K562 (cell line): ENCODE measurements around the gene NUFIP2. TPM values are rescaled to one million over a fixed set of nuclear protein-coding genes. Genes with fewer than 3 reads are reported as not detected.

Source experiments
- CBX2 ChIP-seq: fragments of 200-600 bp; sonication (generic); IDR thresholded peaks from one replicate; pipeline ENCODE4 v1.6.1; 2012; ENCODE audit warnings: mild to moderate bottlenecking, low read length, inconsistent platforms; ENCODE audit not compliant: insufficient read depth, poor library complexity, severe bottlenecking
- ETS2 ChIP-seq: IDR thresholded peaks from 2 replicates; pipeline ENCODE4 v1.6.1; 2016; ENCODE audit warnings: borderline replicate concordance, missing genetic modification characterization, mild to moderate bottlenecking, moderate library complexity, missing compliant biosample characterization; ENCODE audit not compliant: poor library complexity, severe bottlenecking
- ETV6 ChIP-seq, 3 experiments: fragments of 150-350 bp in 1 of 3; sonication (generic) in 1 of 3; formaldehyde crosslinking in 1 of 3; IDR thresholded peaks; 2 replicates each; pipeline versions ENCODE4 v1.6.1 to v1.8.0; 2014 to 2022; ENCODE audit warnings: borderline replicate concordance in 2 of 3, low read depth in 2 of 3, antibody characterized with exemption in 1 of 3, low read length in 1 of 3, mild to moderate bottlenecking in 1 of 3, missing genetic modification reagents in 1 of 3
- GATAD2A ChIP-seq: fragments of 450-650 bp; IDR thresholded peaks from 2 replicates; pipeline ENCODE4 v1.6.1; 2017
- PATZ1 ChIP-seq: fragments of 250-450 bp; sonication (Bioruptor Pico); IDR thresholded peaks from 2 replicates; pipeline ENCODE4 v1.5.0; 2020; ENCODE audit warnings: mild to moderate bottlenecking, borderline replicate concordance
- SP1 ChIP-seq: sonication (generic); formaldehyde crosslinking; IDR thresholded peaks from 2 replicates; pipeline ENCODE4 v1.8.1; 2022; ENCODE audit warnings: mild to moderate bottlenecking, missing genetic modification reagents
- ZBTB33 ChIP-seq: sonication (generic); formaldehyde crosslinking; IDR thresholded peaks from 2 replicates; pipeline ENCODE4 v1.8.1; 2023; ENCODE audit warnings: mild to moderate bottlenecking, missing genetic modification reagents
- ZNF609 ChIP-seq: sonication (generic); formaldehyde crosslinking; IDR thresholded peaks from 2 replicates; pipeline ENCODE4 v1.8.1; 2023; ENCODE audit warnings: missing genetic modification reagents, mild to moderate bottlenecking, borderline replicate concordance
- polyA plus RNA-seq, 8 experiments: library from polyadenylated mRNA; depleted of rRNA in 4 of 8; stranded (reverse) in 5 of 8; unstranded in 3 of 8; fragments of >200 nt; fragmentation: Nextera tagmentation in 2 of 8; fragmentation: Illumina TruSeq in 1 of 8; extraction: Ambion mirVana in 2 of 8; extraction: Trizol in 1 of 8; gene quantifications; 2 replicates each; pipeline versions ENCODE4 v1.2.1 to v1.2.3, GENCODE V29; 2011 to 2014; ENCODE audit warnings: inconsistent platforms in 1 of 8, missing spikeins in 1 of 8
- total RNA-seq, 7 experiments: library from RNA; depleted of rRNA in 6 of 7; stranded (reverse); fragments of >200 nt in 6 of 7; fragmentation: Illumina TruSeq in 2 of 7; extraction: Trizol in 2 of 7; gene quantifications; 2 replicates each; pipeline versions ENCODE4 v1.2.1 to v1.2.3, GENCODE V29; 2011 to 2021; ENCODE audit warnings: low replicate concordance in 1 of 7
- TF ChIP-seq, protein P1 (sequence below): conservative IDR thresholded peaks from 2 replicates; pipeline ENCODE4 v1.6.1; 2011; ENCODE audit warnings: low read depth, mild to moderate bottlenecking, low read length; ENCODE audit not compliant: control insufficient read depth
- TF ChIP-seq, protein P2 (sequence below): fragments of 200-800 bp; sonication (Bioruptor generic); IDR thresholded peaks from 2 replicates; pipeline ENCODE4 v1.6.1; 2017; ENCODE audit warnings: missing genetic modification characterization, missing compliant biosample characterization

NUFIP2 gene
- total and polyA plus RNA-seq, 9 of the 15 experiments (the other 6 are each of a cell fraction or from before 2014, with no cell fraction given), result 4.9 to 40.7 (median 18.5) TPM

GRCh38 chr17:29293890-29294579 is at the start of gene NUFIP2 (continued):
- TF ChIP-seq SP1 (CRISPR knock-in tag) (peak; percentile 66; the same call in 1 of the 2 replicates), PATZ1 (CRISPR knock-in tag) (no peak), ZBTB33 (CRISPR knock-in tag) (0 out of 2 replicates have a peak, but pooled peaks have one; percentile 34), CBX2 (no peak), ZNF609 (CRISPR knock-in tag) (peak; percentile 61; the same call in 1 of the 2 replicates), ETV6 (IDR thresholded peaks at IDR 0.05; ENCODE audit: borderline replicate concordance in 1 of 2, low read depth in 2 of 2, low read length in 1 of 2) (peak in 1 of 2 experiments; percentile 40; a peak in 1 of 4 replicates), ETV6 (CRISPR knock-in tag; IDR thresholded peaks at IDR 0.05; ENCODE audit: borderline replicate concordance) (no peak), GATAD2A (peak; percentile 74; the same call in 1 of the 2 replicates), ETS2 (tag) (no peak)
- TF ChIP-seq, protein P1, sequence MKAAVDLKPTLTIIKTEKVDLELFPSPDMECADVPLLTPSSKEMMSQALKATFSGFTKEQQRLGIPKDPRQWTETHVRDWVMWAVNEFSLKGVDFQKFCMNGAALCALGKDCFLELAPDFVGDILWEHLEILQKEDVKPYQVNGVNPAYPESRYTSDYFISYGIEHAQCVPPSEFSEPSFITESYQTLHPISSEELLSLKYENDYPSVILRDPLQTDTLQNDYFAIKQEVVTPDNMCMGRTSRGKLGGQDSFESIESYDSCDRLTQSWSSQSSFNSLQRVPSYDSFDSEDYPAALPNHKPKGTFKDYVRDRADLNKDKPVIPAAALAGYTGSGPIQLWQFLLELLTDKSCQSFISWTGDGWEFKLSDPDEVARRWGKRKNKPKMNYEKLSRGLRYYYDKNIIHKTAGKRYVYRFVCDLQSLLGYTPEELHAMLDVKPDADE, result peak; percentile 76
- TF ChIP-seq, protein P2, sequence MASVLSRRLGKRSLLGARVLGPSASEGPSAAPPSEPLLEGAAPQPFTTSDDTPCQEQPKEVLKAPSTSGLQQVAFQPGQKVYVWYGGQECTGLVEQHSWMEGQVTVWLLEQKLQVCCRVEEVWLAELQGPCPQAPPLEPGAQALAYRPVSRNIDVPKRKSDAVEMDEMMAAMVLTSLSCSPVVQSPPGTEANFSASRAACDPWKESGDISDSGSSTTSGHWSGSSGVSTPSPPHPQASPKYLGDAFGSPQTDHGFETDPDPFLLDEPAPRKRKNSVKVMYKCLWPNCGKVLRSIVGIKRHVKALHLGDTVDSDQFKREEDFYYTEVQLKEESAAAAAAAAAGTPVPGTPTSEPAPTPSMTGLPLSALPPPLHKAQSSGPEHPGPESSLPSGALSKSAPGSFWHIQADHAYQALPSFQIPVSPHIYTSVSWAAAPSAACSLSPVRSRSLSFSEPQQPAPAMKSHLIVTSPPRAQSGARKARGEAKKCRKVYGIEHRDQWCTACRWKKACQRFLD (CRISPR knock-in tag), result 0 out of 2 replicates have a peak, but pooled peaks have one; percentile 51
